ENCODE results near the gene ASB10. TPM values are rescaled to one million over a fixed set of nuclear protein-coding genes. Genes with fewer than 3 reads are reported as not detected.

The ASB10 gene
- total and polyA plus RNA-seq, 4 donors: not detected

DNA sequence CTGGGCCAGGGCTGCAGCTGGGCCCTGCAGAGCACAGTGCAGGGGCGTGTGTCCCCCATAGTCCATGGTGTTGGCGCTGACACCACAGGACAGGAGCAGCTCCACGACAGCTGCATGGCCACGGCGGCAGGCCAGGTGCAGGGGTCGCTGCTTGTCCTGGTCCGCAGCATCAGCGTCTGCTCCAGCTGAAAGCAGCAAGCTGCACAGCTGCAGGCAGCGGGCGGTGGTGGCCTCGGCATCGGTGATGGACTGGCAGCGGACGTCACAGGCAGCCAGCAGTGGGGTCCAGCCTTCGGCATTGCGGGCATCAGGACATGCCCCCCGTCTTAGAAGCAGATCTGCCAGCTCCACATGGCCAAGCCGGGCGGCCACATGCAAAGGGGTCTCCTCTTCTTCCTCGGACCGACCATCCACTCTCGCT, 6.0 kb downstream of the ASB10 start:
- ATAC-seq (ENCODE audit: insufficient read depth, low FRiP score): no peak
- Histone ChIP-seq H3K27me3 (ENCODE audit: control insufficient read depth in 3 of 3, insufficient read depth in 3 of 3, low read length in 2 of 3) (peaks cover 0 to 8% (median 0%) of the 10 kb centered on the region in 3 donors), H3K36me3 (ENCODE audit: control insufficient read depth in 4 of 4, insufficient read depth in 4 of 4, low read length in 4 of 4) (no peaks in the 10 kb centered on the region), H3K4me1 (ENCODE audit: control insufficient read depth in 5 of 5, insufficient read depth in 5 of 5, low read length in 5 of 5) (peaks cover 0 to 5% (median 0%) of the 10 kb centered on the region in 5 donors), H3K27ac (ENCODE audit: low read depth in 1 of 2, low read length in 1 of 2) (no peak overlapping the region), H3K9ac (ENCODE audit: insufficient read depth in 1 of 2, low read length in 2 of 2) (no peak overlapping the region), H3K9me3 (ENCODE audit: control insufficient read depth in 4 of 4, insufficient read depth in 3 of 4, low read length in 3 of 4) (no peaks in the 10 kb centered on the region), H3K4me3 (no peak overlapping the region)
- TF ChIP-seq, protein P1, sequence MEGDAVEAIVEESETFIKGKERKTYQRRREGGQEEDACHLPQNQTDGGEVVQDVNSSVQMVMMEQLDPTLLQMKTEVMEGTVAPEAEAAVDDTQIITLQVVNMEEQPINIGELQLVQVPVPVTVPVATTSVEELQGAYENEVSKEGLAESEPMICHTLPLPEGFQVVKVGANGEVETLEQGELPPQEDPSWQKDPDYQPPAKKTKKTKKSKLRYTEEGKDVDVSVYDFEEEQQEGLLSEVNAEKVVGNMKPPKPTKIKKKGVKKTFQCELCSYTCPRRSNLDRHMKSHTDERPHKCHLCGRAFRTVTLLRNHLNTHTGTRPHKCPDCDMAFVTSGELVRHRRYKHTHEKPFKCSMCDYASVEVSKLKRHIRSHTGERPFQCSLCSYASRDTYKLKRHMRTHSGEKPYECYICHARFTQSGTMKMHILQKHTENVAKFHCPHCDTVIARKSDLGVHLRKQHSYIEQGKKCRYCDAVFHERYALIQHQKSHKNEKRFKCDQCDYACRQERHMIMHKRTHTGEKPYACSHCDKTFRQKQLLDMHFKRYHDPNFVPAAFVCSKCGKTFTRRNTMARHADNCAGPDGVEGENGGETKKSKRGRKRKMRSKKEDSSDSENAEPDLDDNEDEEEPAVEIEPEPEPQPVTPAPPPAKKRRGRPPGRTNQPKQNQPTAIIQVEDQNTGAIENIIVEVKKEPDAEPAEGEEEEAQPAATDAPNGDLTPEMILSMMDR (IDR thresholded peaks at IDR 0.05; ENCODE audit: control extremely low read depth, extremely low read depth): no peak
- 83 to 89% methylated on average over 22 of the region's 22 CpGs for WGBS, 2 donors
- no peak for DNase-seq

DNA sequence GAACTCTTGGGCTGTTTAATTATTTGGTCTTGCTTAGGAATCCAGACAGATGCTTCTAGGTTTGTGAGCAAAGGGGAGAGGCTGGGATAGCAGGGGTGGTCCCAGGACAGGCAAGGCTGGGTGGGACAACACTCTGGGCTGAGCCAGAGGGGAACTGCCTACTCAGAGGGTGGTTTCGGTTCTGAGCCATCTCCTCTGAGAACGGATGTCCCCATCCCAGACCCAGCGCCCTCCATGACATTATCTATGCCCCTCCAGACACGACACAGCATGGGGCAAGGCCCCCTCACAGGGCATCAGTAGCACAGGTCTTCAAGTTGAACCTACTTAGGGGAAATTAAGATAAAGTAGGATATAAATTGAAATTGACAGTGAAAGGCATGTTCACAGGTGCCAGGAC, 7.1 kb downstream of the ASB10 start:
- TF ChIP-seq, protein P1 (IDR thresholded peaks at IDR 0.05; ENCODE audit: control extremely low read depth, extremely low read depth): no peak
- Histone ChIP-seq H3K36me3 (ENCODE audit: control insufficient read depth in 4 of 4, insufficient read depth in 4 of 4, low read length in 4 of 4) (no peaks in the 10 kb centered on the region), H3K4me1 (ENCODE audit: control insufficient read depth in 5 of 5, insufficient read depth in 5 of 5, low read length in 5 of 5) (no peaks in the 10 kb centered on the region), H3K4me3 (no peak overlapping the region), H3K9me3 (ENCODE audit: control insufficient read depth in 4 of 4, insufficient read depth in 3 of 4, low read length in 3 of 4) (no peaks in the 10 kb centered on the region), H3K27ac (ENCODE audit: low read depth in 1 of 2, low read length in 1 of 2) (no peak overlapping the region), H3K9ac (ENCODE audit: insufficient read depth in 1 of 2, low read length in 2 of 2) (no peak overlapping the region), H3K27me3 (ENCODE audit: control insufficient read depth in 3 of 3, insufficient read depth in 3 of 3, low read length in 2 of 3) (peaks cover 3 to 11% (median 4%) of the 10 kb centered on the region in 3 donors)
- DNase-seq (no peak), ATAC-seq (ENCODE audit: insufficient read depth, low FRiP score) (no peak)
- WGBS, 2 donors: 82 to 93% methylated on average over 4 of the region's 4 CpGs

DNA sequence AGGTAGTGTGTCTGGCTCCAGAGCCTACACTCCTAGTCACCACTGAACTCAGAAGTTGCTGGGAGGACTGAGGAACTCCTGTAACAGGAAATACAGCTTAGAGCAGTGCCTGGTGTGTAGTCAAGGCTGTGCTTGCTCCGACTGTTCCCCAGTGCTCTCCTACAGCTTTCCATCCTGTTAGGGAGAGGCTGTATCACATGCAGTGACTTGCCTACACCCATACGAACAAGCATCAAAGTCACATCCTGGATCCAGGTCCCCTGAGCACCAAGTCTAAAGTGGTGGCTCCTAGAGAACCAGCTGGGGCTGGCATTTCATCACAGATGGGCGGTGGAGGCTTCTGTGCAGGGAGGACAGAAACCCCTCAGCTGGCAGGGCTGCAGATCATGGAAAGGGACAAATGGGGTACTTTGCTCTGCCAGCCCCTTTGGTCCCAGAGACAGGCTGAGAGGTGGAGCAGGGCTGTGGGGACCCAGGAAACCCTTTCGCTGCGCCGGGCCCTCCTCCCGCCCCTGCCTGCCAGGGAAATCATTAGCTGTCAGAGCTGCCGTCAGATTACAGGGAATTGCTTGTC, 7.7 kb downstream of the ASB10 start:
- TF ChIP-seq, protein P1 (IDR thresholded peaks at IDR 0.05; ENCODE audit: control extremely low read depth, extremely low read depth): no peak
- DNase-seq: no peak
- WGBS, 2 donors: 81 to 90% methylated on average over 8 of the region's 8 CpGs
- Histone ChIP-seq H3K27me3 (ENCODE audit: control insufficient read depth in 3 of 3, insufficient read depth in 3 of 3, low read length in 2 of 3) (peaks cover 4 to 11% (median 4%) of the 10 kb centered on the region in 3 donors), H3K9me3 (ENCODE audit: control insufficient read depth in 4 of 4, insufficient read depth in 3 of 4, low read length in 3 of 4) (no peaks in the 10 kb centered on the region), H3K27ac (ENCODE audit: low read depth in 1 of 2, low read length in 1 of 2) (no peak overlapping the region), H3K4me1 (ENCODE audit: control insufficient read depth in 5 of 5, insufficient read depth in 5 of 5, low read length in 5 of 5) (no peaks in the 10 kb centered on the region), H3K36me3 (ENCODE audit: control insufficient read depth in 4 of 4, insufficient read depth in 4 of 4, low read length in 4 of 4) (no peaks in the 10 kb centered on the region), H3K4me3 (no peak overlapping the region), H3K9ac (ENCODE audit: insufficient read depth in 1 of 2, low read length in 2 of 2) (no peak overlapping the region)
- no peak for ATAC-seq (ENCODE audit: insufficient read depth, low FRiP score)

DNA sequence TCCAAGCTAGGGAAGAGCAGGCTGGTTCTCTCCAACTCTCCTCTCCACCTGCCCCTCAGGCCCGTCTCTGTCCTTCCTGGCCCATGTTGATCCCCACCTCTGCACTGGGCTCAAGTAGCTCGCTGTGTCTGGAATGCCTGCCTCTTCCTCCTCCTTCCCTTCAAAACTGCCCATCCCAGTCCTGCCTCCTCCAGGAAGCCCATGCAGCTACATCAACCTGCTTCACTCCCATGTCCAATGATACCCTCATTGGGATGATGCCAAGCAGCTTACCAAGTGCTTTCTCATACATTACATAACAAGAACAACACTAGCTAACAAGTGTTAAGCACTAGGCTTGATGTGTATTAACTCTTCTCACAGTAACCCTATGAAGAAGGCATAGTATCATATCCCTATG, 8.2 kb downstream of the ASB10 start:
- no peaks in the 10 kb centered on the region for H3K9me3 ChIP-seq (ENCODE audit: control insufficient read depth in 4 of 4, insufficient read depth in 3 of 4, low read length in 3 of 4)
- ATAC-seq (ENCODE audit: insufficient read depth, low FRiP score) (no peak), DNase-seq (no peak)
- WGBS, 2 donors: 65 to 88% methylated on average over 2 of the region's 2 CpGs
- H3K36me3 ChIP-seq (ENCODE audit: control insufficient read depth in 4 of 4, insufficient read depth in 4 of 4, low read length in 4 of 4): no peaks in the 10 kb centered on the region
- H3K9ac ChIP-seq (ENCODE audit: insufficient read depth in 1 of 2, low read length in 2 of 2): no peak overlapping the region
- peaks cover 4 to 11% (median 4%) of the 10 kb centered on the region in 3 donors for H3K27me3 ChIP-seq (ENCODE audit: control insufficient read depth in 3 of 3, insufficient read depth in 3 of 3, low read length in 2 of 3)
- TF ChIP-seq, protein P1 (IDR thresholded peaks at IDR 0.05; ENCODE audit: control extremely low read depth, extremely low read depth): no peak
- H3K27ac ChIP-seq (ENCODE audit: low read depth in 1 of 2, low read length in 1 of 2): no peak overlapping the region
- no peak overlapping the region for H3K4me3 ChIP-seq
- H3K4me1 ChIP-seq (ENCODE audit: control insufficient read depth in 5 of 5, insufficient read depth in 5 of 5, low read length in 5 of 5): no peaks in the 10 kb centered on the region
